Stimulated activated CD8-positive, alpha-beta memory T cell treated with anti-CD3 and anti-CD28 coated beads, Interleukin-7, amount 100 ng/mL, for 1 hour (primary cell): ENCODE results near the gene ZBTB33.

Experiments
- DNase-seq, 2 donors: peaks; one replicate each; pipeline ENCODE4 v3.0.0-alpha.2; 2020; ENCODE audit warnings: low read depth in 2 of 2

The ZBTB33 gene, protein sequence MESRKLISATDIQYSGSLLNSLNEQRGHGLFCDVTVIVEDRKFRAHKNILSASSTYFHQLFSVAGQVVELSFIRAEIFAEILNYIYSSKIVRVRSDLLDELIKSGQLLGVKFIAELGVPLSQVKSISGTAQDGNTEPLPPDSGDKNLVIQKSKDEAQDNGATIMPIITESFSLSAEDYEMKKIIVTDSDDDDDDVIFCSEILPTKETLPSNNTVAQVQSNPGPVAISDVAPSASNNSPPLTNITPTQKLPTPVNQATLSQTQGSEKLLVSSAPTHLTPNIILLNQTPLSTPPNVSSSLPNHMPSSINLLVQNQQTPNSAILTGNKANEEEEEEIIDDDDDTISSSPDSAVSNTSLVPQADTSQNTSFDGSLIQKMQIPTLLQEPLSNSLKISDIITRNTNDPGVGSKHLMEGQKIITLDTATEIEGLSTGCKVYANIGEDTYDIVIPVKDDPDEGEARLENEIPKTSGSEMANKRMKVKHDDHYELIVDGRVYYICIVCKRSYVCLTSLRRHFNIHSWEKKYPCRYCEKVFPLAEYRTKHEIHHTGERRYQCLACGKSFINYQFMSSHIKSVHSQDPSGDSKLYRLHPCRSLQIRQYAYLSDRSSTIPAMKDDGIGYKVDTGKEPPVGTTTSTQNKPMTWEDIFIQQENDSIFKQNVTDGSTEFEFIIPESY

DNA sequence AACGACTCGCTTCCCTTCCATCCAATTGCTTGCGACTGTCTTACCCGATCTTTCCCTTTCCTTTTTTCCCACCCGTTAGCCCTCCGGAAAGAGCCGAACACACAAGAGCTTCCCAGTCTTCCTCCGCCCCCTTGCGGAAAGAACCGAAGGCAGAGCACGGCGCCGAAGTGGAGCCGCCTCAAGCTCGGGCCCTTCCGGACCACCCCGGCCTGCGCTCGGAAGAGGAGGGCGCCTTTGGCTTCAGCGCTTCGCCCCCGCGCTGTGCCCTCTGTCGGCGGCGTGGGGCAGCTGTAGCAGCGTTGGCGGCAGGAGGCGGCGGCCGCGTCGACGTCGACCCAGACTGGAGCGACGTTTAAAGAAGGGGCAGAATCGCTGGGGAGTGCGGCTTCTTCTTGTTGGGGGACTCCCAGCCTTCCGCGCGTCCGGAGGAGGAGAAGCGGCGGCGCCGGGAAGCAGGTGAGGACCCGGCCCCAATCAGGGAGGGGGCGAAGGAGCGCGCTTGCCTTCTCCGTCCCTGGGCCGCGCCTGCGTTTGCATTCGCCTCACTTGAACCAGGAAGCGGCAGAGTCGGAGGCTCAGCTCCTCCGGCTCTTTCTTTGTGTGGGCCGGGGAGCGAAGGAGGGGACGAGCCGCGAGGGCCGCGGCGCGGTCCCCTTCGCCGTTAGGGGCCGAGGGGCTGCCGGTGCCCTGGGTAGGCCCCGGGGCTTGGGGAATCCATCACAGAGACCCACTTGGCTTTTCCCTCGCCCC is at the start of gene ZBTB33:
TSS of gene ZBTB33 (plus strand) at position 291 of the 750 bp plus-strand sequence. CDS start 2,604 bp downstream, outside the sequence.
- DNase-seq: peak; percentile 55 to 59

DNA sequence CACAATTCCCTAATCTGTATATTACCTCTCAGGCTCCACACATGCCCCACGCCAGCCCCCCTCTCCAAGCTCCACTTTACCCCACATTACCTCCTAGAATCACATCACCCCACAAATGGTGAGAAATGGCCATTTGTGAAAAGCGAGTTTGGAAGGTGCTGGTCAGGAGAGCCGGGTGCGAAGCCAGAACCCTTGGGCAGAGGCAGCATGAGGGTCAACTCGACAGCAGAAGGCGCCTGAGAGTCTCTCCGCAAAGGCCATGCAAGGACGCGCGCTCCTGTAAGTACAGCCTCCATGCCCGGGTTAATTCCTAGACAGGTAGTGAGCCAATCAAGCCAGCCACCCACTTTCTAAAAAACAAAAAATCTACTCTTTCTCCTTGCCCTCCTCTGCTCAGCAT is 49.8 kb upstream of the ZBTB33 start:
- no peak for DNase-seq

DNA sequence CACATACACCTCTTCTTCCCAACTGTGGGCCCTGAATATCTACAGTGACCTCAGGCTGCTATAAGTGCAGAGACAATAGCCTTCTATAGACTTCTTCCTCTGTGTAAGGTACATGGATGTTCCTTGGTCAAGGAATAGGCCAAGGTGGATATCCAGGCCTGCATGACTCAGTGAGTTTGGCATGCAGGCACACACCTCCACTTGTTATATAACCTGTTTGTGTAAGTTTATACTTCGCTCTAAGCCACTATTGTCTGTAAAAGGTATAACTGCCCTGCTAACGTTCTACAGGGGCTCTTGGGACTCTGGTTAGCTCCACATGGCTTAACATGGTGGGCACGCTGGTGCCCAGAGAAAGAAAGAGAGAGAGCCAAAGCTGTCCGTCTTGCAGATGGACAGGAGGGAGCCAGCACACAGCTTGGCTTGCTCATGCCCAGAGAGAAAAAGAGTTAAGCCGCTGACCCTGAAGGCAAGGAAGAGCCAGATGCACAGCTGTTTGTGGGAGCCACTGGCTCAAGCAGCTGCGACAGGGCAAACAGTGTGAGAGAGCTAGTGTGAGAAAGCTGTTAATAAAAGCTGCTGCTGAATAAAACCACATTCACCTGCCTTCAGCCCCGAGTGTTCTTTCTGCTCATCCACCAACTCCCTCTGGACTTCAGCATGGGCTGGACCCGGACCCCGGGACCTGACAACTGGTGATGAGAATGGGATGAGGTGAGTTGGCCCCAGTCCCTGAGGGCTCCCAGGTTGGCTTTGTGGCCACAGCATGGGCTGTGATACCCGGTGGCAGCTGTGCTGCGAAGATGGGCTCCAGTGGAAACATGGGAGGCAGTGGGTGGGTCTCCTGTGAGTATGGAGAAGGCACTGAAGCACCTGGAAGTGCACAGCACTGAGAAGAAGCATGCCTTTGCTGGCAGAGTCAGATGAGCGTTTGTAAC is 44.5 kb upstream of the ZBTB33 start:
- DNase-seq: no peak

DNA sequence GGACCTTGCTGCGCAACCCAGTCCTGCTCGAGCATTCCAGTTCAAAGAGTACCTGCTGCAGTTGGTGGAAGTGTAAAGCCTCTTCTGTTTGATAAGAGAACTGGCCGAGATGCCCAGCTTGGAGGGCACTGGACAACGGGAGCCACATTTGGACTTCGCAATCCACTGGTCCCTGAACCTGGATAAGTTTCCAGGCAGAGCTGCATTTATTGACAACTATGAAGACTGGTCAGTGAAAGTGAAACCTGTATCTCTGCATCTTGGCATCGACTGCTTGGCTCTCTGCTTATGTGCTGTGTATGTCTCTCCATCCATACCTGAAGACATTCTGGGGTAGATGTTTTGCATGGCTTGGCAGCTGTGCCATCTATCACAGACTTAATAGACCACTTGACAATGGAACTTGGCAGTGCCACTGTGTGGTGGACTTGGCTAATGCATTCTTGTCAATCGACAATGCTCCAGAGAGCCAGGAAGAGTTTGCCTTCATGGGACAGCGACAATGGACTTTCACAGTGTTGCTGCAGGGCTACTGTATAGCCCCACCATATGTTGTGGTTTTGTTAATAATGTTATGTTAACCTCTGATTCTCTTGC is 43.5 kb upstream of the ZBTB33 start:
- no peak for DNase-seq

DNA sequence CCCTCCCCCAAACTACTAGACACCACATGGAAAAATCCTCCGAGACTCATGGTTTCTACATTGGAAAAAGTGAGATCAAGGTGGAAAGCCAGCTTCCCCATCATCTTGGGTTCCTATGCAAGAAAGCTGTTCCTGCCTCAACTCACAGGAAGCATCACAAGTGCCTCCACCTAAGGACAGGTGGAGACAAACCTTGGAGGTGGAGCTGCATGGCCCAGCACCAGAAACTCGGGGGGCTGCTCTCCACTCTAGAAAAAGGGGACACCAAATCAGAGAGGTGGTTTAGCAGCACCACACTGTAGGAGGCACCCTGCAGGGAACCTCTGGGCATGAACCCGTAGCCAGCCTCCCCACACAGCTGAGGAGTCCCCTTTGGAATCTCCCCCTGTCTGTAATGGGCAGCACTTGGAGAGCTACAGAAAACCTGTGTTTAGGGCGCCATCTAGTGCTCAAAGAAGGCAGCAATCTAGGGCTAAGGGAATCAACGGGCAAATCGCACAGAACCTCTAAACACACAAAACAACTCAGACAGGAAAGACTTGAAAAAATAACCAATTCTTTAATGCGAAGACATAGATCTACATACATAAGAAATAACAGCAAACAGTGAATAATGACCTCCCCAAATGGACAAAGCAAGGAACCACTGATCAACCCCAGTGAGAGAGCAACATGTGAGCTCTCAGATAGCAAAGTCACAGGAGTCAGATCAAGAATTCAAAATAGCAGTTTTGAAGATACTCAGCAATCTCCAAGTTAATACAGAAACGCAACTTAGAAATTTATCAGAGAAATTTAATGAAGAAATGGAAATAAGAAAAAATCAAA is 37.0 kb upstream of the ZBTB33 start:
- DNase-seq: peak; percentile 5 to 19

DNA sequence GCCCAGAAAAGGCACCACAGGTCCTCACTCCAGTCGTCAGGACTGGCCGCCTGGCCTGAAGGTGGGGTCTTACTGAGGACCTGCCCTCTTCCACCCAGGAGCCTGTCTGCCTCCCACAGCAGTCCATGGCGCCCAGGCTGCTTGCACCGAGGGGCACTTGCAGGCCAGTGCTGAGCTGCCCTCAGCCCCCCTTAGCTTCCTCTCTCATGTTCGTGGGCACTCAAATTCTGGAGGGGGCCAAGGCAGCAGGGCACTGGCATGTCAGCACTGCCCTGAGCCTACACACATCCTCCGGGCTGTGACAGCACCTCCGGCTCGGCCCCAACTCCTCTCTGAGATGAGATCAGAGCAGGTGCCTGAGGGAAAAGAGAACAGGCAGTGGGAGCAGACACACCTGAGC is 27.2 kb upstream of the ZBTB33 start:
- no peak for DNase-seq

DNA sequence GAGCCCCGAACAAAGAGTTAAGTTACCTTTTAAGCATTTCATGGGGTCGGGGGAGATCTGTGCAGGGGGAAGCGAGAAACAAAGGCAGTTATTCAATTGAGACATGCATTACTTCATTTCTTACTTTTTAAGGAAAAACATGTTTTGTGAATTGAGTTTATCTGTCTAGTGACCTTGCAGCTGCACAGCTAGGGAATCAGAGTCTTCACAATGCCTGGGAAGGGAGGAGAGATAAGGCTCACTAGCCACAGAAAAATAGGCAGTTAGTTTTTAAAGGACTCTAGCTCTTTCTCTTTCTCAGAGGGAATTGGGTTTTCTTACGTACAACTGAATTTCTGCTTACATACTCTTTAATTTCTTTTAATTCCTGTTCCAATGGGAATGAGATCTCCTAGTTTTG is 26.2 kb upstream of the ZBTB33 start:
- no peak for DNase-seq

DNA sequence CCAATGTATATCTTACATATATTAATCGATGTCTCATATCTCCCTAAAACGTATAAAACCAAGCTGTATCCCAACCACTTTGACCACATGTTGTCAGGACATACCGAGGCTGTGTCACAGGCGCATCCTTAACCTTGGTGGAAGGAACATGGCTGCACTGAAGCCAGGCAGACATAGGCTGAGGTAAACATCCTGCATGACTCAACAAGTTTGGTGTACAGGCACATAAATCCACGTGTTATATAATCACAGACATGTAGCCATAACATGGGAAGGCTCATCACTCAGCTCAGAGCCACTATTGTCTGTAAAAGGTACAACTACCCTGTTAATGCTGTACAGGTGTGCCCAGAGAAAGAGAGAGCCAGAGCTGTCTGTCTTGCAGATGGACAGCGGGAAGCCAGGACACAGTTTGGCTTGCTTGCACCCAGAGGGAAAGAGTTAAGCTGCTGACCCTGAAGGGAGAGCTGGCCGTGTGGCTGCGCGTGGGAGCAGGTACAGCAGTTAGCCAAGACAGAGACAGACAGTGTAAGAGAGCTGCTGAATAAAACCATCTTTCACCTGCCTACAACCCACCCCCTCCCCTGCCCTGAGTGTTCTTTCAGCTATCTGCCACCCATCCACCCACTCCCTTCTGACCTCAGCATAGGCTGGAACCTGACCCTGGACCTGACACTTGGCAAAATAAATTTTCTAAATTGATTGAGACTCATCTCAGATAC is 22.3 kb upstream of the ZBTB33 start:
- no peak for DNase-seq

DNA sequence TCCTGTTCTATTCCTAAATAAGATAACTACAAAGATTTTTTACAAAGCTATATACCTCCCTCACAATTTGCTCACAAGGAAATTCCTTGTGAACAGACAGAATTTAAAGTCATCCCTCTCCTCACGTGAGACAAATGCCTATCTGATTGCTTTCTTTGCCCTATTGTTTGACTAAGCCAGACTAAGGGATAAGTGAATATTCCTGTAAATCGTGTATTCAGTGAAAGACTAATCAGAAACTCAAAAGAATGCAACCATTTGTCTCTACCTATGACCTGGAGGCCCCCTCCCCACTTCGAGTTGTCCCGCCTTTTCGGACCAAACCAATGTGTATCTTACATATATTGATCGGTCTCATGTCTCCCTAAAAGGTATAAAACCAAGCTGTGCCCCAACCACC is 15.3 kb upstream of the ZBTB33 start:
- no peak for DNase-seq

DNA sequence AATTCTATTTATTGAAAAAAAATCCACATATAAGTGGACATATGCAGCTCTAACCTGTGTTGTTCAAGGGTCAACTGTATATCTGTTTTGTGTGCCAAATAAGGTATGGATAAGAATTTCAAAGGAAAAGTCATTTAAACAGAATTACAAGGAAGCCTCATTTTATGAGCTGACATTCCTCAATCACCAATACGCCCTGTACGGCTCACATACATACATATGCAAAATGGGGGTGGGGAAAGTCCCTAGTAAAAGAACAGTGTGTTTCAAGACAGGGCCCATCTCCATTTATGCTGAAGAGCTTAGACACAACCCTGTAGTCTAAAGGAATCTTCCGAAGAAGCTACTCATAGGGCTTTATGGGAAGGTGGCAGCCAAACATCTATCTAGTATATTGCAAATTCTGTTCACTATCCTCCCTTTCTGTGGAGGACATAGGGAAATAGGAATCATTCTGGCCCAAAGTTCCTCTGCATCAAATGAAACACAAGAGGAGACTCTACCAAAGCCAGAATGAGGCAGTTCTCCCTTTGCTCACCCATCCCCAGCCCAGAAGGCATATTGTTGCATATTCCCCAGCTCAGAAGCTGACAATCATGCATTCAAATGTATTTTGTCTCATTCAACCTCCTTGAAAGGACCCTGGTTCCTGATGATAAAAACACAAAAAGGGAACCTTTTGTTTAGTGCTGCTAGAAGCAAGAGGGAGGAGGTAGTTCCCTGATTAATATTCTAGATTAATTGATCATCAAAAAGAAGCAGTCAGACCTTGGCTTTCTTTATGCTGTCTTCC is 13.7 kb upstream of the ZBTB33 start:
- no peak for DNase-seq

DNA sequence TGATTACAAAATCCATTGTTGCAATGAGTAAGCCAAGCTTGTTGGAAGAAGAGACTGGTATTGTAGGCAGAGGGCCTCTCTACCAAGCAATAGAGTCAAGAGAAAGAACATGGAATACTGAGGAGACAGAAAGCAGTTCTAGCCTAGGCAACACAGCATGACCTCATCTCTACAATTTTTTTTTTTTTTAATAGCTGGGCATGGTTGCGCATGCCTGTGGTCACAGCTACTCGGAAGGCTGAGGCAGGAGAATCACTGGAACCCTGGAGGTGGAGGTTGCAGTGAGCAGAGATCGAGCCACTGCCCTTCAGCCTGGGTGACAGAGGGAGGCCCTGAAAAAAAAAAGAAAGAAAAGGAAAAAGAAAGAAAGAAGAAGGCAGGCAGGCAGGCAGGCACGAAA is 11.7 kb upstream of the ZBTB33 start:
- DNase-seq: no peak

DNA sequence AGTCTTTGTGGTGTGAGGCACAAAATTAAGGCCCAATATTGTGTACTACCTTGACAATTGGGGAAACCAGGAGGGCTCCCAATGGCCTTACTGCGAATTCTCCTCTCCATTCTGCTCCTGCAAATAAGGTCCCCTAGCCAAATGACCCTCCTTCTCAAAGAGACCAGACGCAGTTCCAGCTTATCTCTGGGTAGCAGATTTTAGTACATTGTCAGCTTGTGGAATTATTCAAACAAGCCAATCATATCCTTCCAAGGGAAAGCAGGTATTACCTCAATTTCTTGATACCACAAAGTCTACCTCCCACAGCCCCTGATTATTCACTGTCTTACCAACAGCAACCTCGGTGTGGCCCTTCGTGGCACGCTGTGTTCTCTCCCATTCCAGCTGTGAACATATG is 7.8 kb upstream of the ZBTB33 start:
- DNase-seq: no peak

DNA sequence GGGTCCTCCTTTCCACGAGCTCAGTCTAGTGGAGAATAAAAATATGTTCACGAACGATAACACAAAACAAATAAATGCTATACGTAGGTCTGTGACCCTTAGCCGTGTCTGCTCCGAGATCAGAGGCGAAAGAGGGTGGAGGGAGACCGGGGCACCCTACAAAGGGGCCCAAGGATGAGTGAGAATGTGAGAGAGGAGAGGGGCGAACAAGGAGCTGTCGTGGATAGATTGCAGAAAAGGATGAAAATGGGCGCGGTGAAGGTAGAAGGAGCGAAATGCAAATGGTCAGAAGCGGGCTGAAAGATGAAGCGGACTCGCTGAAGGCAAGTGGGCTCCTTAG is 6.2 kb upstream of the ZBTB33 start:
- no peak for DNase-seq

DNA sequence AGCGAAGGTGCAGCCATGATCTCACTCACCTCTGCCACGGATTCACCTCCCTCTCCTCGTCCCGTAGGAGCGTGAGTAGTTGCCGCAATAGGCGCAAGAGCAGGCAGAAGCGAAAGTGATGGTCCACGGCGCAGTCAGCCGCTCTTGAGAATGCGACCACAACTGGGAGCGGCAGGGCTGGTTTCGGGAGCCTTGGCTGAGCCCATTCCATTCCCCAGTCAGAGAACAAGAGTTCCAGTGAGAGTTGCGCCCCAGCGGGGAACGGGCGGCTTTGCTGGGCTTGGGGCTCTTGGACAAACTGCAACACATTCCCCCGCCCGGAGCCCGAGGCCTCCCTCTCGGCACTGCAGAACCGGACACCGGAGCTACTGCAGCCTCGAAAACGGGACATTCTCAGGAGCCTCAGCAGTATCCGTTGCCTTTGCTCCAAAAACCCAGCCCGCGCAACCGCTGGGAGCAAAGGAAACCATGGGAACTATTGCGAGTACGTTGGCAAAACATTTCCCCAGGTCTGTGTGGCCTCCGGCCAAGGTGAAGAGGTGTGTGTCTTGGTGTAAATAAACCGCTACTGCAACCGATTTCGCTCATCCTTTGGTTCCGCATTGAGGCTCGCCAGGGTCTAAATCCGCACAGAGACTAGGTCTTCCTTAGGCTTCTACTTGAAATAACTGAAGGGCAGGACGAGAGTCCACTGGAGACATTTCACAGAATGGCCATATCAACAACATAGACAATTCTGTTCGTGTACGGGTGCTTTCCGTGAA is 5.7 kb upstream of the ZBTB33 start:
- peak in 1 of 2 donors; percentile 25 for DNase-seq

DNA sequence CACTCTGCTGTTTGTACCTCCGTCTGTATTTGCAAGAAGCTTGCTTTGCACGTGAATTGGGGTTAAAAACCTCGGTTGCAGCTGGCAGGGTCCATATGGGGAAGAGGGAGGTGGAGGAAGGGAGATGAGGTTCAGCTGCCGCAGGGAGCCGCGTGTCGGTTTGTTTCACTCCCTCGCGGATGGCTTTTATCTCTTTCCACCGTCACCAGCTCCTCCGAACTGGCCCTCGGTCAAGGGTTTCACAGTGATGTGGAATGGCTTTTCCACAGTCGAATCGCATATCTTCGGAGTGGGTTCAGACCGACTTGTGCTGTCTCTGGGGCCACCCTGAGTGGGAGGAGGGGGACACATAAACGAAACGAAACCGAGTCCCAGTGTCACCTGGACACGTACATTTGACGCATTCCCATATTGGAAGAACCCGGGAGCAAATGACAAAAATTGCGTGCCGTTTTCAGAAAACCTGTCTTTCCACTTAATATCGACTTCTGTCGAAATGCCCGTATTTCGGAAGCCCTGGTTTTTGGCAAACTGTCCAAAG is 929 bp downstream of the ZBTB33 start:
- DNase-seq: no peak

DNA sequence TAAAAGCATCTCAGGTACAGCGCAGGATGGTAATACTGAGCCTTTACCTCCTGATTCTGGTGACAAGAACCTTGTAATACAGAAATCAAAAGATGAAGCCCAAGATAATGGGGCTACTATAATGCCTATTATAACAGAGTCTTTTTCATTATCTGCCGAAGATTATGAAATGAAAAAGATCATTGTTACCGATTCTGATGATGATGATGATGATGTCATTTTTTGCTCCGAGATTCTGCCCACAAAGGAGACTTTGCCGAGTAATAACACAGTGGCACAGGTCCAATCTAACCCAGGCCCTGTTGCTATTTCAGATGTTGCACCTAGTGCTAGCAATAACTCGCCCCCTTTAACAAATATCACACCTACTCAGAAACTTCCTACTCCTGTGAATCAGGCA is 3.2 kb downstream of the ZBTB33 start:
- no peak for DNase-seq

DNA sequence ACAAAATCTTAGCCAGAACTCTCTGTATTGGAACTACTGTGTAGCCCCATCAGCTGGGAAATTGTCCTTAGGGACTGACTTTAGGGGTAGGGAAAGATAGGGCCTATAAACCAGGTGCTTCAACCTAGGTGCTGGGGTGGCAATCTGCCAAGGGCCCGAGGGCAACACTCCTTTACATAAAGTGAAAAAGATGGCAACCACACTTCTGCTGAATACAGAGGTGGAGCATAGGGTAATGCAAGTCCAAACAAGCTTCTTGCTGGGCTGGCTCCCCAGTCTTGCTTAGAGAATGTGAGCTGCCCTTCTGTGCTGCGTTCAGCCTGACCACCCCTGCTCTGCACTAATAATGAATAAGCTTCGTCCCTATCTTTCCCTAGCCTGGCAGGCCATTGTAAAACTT is 9.8 kb downstream of the ZBTB33 start:
- no peak for DNase-seq
